NCI-H1105 treated with DMSO at 0.1 percent for 48 hours (cell line): ENCODE results near the gene GRIK1.
A peak's percentile ranks its signal among the peaks of the same experiment; 100 is the strongest.

ENCODE experiments used
- DNase-seq: peaks from one replicate; lab custom pipeline; 2025; lab: John Stamatoyannopoulos, UW

The GRIK1 gene

DNA sequence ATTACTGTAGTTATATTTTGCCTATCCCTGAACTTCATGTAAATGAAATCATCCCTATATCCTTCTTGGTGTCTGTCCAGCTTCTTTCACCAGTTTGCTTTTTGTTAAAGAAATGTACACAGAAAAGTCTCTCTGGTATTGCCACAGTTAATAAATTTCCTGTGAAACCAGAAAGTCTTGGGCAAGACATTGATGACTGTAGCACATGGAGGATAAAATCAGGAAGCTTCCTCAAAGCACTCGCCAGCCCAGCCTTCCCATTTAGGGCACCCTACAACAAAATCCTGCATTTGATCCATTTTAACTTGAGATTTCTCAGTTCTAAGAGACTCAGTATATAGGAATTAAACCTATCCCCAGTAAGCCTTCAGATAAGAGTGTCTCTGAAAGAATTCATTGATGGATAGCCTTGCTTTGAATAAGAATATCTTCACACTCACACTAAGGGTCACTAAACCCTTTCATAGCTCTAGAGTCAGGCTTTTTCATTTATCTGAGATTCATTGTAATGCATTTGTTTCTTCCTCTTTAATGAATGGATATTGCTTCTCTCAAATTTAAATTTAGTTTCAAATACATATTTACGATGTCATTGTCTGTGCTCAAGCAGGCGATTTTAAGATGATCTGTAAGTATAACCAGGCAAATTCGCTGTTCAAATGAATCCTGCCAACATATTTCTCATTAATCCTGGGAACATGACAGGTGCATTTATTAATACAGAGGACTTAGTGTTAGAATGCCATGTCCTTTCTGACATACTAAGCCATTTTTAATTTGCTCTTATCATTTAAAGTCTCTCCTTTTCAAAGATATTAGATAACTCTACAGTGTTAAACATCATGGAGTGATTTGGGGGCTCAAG lies 153.1 kb downstream of the GRIK1 start:
- DNase-seq = no peak

DNA sequence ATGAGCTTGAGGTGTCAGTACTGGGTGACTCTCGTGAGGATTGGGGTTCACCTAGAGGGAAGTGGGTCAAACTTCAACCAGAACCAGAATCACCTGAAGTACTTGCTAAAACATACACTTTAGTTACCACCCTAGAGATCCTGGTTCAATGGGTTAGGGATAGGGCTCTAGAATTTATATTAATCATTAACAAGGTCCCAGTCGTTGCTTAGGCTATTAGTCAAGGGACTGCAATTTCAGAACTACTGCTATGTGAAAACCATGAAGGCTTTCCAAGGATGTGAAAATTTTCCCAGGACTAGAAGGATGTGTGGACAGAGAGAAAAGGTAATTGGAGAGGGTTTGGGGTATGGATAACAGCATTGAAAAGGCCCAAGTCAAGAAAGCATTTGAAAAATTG lies 162.6 kb downstream of the GRIK1 start:
- no peak for DNase-seq

DNA sequence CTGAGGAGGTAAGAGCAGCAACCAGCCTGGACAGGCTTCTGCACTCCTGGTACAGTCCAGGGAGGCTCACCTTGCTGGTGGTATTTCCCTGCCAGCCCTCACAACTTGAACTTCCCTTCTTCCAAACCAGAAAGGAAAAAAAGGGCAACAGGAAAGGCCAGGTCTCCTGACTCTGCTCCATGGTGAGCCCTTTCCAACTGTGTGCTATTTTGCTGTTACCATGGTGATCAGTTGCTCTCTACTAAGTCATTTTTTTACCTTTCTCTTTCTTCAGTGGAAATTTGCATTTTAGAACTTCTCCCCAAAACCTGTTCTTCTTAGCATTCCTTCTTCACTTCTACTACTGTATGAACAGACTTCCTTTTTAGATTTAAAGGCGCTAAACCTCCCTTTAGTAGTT lies 164.3 kb downstream of the GRIK1 start:
- no peak for DNase-seq

DNA sequence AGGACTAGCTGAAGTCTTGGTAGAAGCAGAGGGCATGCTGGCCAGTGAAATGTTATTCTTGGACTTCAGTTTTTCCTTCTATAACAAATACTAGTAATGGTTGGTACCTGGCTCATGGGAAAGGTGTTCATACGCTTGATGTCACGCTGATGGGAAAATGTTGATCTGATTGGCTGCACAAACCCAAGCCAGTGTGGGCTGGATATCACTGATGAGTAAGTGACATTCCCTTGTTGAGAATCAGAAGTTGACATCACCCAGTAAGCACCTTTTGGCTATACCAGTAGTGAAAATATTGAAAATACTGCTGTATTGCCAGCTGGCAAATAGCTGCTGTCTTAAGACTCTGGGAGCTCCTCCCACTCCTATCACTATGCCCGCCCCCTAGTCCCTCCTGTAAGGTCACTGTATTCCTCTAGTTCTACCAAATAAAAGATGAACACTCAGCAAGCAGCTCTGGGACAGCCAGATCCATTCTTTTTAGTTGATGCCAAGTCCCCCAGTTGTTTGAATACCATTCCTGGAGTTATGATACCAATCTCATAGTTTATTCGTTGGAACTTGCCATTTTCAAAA lies 168.2 kb downstream of the GRIK1 start:
- DNase-seq = no peak

DNA sequence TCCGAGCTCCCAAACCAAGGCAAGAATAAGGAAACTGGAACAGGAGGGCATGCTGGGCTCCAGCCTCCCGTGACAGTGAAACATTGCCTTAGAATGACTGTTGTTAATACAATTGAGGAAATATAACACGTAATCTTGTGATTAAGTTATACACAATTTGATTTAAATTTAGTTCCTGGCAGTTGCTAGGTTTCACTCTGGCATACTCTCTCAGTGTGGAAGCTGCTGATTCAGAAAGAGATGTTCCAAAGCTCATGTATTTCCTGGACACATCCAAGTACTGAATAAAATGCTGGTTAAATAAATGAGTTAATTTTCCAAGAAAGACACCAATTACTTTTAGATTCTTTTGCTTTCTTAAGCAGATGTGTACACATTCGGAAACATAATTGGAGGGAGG lies 176.1 kb downstream of the GRIK1 start:
- no peak for DNase-seq

DNA sequence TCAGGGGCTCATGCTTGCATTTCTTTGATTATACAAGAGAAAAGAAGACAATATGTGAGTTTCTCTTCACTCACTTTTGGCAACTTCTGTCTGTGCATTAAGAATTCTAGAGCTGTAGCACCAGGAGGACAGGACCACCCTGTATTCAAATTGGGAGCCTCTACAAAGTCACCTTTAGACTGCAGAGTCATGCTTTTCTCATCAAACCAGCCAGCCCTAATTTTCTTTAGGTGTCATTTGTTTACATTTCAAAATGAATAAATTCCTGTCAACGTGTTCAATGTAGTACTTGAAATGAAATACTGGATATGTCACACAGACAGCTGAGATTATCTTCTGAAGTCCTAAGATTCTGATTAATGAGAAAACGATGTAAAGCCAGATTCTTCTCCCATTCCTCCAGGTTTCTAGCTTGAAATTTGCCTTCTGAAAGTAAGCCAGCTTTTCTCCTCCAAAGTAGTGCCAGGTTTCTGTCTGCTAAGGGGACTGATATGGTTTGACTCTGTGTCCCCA lies 177.2 kb downstream of the GRIK1 start:
- no peak for DNase-seq

DNA sequence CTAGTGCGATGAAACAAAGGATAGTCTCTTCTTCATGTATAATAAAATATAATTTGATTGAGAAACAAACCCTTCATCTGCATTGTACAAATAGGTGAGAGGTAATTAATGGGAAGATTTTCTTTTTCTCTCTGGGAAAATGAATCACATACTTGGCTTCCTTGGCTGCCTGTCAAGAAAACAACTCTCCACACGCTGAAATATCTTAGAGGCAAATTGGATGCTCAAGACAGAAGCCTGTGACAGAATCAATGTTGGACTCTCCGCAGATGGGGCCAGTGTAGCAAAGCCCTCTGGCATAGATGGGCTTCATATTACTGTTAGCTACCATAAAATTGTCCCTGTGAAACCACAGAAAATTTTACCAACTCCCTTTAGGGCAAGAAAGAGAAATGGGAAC lies 186.6 kb downstream of the GRIK1 start:
- DNase-seq = no peak

DNA sequence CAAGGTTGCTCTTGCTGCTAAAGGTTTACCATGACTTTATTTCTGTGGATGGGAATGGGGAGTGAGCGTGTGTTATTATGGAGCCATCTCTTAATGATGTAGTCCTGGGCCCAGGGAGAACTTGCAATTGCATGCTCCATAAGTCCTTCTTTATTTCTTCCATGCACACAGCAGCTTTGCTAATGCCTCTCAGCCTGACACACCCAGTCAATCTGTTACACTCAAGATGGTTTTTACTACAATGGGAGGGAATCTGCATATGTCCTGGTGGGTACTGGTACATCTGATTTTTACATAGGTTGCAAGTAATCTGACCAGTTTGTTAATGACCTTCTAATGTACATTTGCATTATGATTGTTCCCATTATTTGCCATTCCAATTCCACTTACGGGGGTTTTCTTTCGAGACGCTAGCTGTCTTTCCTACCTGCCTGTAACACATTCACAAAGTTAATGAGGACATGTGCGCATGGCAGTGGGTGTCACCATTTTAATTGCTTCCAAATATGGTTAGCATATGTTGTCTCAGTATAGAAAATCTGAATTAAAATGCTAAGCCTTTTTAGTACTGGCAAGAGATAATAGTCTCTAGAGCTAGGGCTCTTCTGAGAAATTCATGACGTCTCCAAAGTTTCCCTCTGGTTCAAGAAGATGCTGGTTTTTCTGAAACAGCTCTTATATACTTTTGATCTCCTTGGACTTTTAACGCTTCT lies 188.2 kb downstream of the GRIK1 start:
- no peak for DNase-seq

DNA sequence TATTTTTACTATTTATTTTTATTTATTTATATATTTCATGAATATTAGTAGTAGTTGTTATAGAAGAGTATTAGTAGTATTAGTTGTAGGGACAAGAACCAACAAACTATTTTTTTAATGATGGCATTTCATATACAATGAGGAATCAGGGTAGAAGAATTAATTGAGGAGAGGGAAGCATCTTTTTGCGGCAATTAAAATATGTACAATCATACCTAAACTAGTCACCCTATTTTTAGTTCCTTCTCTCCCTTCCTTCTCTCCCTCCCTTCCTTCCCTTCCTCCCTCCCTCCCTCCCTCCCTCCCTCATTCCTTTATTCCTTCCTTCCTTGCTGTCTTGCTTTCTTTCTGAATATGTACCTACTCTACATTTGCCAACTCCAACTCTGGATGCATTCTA lies 189.8 kb downstream of the GRIK1 start:
- DNase-seq = no peak

DNA sequence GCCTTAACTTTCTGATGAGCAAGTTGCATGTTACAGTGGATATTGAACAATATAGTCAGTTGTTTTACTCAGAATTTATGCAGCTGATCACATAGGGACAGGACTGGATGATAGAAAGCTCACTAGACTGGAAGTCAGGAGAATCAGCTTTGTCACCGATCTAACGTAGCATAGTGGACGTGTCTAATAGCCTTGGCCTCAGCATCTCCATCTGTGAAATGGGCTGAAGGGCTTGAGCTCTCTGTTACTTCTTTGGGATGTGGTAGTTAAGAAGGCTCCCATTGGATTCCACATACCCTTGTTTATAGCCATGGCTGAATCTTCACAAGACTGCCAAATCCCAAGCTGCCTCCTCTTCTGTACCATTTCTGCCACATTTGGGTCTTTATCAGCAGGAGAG lies 190.6 kb downstream of the GRIK1 start:
- no peak for DNase-seq

DNA sequence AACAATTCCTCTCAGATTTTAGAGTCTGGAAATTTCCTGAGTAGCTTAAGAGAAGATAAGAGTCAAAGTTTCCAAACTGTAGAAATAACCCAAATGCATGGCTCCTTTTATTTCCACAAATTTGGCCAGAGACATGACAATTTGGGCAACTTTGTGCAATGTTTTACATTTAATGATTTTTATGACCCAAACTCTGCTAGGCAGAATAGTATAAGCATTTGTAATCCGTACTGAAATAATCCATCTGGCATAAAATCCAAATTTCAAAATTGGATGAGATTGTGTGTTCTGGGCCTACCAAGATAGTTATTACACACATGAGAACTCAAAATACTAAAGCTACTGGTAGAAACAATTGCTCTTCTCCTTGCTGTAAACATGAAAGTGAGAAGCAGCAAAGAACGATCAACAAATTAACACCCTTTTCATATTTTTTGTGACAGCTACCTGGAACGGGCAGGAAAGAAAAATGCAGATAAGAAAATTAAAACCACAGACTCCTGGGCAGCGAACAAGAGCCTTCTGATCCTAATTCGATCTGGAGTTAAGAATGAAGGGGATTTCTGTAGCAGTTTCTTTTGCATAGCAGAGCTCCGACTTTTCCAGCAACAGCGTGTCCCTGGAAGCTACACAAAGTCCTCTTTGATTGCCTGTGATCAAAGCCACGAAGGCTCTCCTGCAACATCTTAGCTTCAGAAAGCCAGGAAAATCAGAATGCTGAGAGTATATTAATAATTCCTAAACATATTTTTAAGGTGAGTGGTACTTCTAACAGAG lies 191.2 kb downstream of the GRIK1 start:
- DNase-seq = no peak

DNA sequence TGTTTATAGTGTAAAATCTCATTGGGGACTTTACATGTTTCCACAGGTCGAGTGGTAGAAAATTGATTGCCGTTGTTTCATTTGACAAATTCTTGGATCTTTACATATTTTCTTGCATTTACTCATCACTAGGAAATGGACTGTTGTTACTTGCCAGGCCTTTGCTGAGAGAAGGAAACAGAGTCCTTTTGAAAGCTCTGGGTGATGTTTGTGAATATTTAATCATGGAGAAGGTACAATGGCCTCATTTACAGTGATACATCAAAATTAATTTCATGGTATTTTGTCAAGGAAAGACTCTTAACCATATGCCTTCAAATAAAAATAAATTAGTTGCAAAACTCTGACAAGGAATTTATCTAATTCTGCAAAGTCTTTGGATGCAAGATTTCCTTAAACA lies 198.0 kb downstream of the GRIK1 start:
- DNase-seq = no peak

DNA sequence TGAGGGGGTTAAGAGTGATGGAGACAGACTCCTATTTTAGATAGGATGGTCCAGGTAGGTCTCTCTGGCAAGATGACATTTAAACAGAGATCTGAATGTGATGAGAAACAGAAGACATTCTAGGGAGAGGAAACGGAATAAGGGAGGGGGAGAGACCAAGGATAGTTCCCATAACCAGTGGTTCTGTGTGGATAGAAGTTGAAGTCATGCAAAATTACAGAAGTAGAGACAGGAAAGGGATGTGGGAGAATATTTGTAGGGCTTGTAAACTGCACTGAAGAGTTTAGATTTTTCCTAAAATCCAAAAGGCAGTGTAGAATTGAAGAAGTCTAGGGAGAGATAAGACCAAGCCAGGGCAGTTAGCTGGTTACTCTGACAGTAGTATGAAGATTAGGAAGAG lies 200.6 kb downstream of the GRIK1 start:
- DNase-seq = no peak

DNA sequence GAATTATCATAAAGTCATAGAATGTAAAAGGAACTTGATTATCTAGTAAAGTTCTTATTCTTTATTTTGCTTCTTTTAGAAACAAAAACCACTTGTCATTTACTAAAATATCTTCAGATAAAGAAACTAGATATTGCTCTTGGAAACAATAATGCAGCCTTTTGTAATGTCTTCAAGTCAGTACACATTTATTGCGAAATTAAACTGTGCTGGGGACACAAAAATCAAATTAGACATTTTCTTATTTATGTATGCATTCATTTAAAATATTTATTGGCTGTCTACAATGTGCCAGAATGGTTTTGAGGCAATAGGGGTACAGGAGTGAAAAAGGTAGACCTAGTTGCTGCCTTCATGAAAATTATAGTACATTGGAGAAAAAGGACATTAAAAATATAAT lies 201.1 kb downstream of the GRIK1 start:
- DNase-seq = no peak

DNA sequence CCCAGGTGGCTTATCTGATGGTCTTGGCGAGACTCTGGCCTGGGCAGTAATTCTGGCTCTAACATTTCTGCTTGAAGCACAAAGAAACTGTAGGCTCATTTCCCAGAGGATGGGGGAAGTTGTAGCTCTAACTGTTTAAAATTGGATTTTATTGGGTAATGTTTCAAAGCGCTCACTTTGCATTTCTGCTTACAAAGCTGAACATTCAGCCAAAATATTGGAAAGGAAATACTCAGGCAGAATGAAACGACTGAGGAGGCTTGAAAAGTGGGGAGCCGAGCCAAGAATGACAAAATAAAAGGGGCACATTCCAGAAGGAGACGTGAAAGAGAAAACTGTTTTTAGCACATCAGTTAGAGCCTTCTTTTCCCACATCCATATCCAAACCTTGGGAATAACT lies 202.6 kb downstream of the GRIK1 start:
- no peak for DNase-seq

DNA sequence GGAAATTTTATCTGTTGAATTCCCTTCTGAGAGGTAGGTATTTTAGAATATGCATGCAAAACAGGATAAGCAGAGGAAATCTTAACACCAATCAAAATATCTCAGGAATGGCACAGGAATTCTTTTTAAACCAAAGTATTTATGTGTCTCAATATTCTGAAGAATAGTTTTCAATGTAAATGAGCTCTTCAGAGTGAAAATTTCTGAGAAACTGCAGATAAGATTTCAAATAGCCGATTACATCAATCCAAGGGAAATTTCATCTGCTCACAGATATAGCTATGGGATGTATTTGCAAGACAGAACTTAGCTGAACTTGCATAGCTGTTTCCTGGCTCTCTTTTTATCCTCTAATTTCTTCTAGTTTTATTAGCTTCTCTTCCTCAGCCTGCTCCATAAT lies 209.5 kb downstream of the GRIK1 start:
- no peak for DNase-seq

DNA sequence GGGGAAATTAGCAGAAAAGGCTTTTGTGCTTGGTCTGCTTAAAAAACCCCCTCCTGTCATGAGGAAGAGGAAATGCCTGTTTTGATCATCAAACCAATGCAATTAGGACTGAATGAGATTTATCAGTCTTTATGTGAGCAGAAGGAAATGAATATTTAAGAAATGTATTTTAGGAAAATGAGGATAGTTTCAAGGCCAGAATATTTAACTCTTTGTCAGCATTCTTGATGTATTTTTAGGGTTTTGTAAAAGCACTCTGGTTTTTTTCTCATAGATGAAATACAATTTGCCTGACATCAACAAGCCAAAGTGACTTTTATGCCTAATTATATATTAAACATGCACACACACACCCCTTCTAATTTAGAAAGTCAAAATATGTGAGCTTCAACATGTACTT lies 213.8 kb downstream of the GRIK1 start:
- DNase-seq = no peak

DNA sequence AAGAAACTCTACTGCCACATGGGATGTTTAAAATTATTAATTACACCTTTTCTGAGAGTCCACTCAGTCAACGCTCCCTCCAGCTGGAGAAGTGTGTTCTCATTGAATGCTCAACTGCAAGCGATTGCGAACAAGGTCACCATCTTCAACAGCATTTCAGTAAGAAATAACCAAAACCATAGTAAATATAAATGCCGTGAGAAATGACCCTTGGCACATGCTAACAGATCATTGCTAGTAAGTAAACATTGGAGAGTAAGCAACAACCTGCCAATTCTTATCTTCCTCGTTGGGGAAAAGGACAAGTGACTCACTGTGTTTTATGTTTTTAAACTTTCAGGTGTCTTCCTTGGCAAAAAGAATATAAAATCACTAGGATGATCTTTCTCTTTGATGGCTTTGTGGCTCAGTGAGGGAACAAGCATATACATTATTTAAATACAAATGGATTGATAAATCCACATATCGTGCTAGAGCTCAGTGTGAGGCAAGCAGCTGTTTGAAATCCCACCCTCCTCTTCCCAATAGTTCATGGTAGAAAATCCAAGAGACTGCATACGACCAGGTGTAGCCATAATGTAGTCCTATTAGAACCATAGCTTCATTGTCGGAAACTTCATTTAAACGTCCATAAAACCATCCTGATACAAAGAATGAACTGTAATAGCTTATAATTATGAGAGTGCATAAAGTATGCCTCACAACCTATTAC lies 214.6 kb downstream of the GRIK1 start:
- DNase-seq = peak; percentile 1

DNA sequence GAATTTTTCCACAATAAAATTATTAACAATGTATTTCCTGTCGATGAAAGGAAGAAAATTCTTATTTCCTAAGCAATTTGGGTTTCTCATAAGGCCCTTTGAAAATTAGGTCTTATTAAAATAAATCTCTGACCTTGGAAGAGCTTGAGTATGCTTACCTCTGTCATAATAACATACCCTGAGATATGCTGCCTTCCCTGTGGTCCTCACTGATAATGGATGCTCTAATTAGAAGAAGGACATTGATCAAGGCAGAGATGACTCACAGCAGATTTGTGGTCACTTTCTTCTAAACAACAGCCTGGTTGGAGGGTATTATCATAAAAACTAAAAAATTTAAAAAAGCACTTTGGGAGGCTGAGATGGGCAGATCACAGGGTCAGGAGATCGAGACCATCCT lies 217.8 kb downstream of the GRIK1 start:
- no peak for DNase-seq

DNA sequence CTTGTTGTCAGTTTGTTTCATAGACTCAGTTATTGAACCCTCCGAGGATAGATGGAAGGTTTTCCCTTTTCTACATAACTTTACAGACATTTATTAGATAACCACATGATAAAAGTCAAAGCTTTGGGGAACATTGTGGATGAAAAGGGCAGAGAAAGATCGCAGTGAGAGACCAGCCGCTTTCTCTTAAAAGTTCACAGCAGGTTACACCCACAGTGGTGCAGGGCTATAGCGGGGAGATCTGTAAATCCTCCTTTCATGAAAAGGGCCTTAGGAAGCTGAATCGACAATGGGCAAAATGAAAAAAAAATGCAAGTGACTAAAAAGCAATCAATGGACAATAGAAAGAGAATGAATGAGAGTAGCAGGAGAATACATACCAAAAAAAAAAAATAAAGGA lies 218.6 kb downstream of the GRIK1 start:
- no peak for DNase-seq

DNA sequence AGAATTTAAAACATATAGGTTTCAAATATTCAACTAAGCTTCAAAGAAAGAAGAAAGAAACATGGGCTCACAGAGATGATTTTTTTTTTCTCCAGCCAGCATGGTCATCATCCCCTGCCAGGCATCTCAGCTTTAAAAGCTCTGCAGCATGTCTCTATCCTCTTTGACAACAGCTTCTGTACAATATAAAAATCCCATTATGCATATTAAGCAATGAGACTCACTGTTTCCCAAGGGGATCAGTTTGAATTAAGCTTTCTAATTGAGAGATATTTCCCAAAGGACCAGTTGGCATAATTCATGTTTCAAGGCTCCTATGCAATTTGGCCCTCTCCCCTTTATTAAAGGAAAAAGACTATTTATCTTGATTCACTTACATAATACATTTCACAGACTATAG lies 220.3 kb downstream of the GRIK1 start:
- DNase-seq = no peak
